Body of pancreas (tissue), 4 donors: ENCODE results near the gene GNL3.

ENCODE experiments used
- CTCF ChIP-seq, 7 experiments: fragments of 450-650 bp in 4 of 7; fragments of 200-600 bp in 3 of 7; sonication (generic) in 3 of 7; IDR thresholded peaks; one replicate each; pipeline ENCODE4 v1.5.1; 2016 to 2019; ENCODE audit warnings: antibody characterized with exemption in 7 of 7
- POLR2A ChIP-seq, 3 donors: fragments of 450-650 bp; IDR thresholded peaks; one replicate each; pipeline ENCODE4 v1.6.1; 2016; ENCODE audit warnings: antibody characterized with exemption in 3 of 3, mild to moderate bottlenecking in 2 of 3

- TF ChIP-seq CTCF (IDR thresholded peaks at IDR 0.05), result no peak
- no peak for TF ChIP-seq POLR2A (IDR thresholded peaks at IDR 0.05)
Observed at GRCh38 chr3:52682016-52682415, 3.8 kb upstream of the GNL3 start.
